Measurements from ENCODE around the gene SEC23IP.

Gene SEC23IP

GRCh38 chr10:119947300-119947699, 54.8 kb downstream of the SEC23IP start:
- DNase-seq, result no peak

DNA sequence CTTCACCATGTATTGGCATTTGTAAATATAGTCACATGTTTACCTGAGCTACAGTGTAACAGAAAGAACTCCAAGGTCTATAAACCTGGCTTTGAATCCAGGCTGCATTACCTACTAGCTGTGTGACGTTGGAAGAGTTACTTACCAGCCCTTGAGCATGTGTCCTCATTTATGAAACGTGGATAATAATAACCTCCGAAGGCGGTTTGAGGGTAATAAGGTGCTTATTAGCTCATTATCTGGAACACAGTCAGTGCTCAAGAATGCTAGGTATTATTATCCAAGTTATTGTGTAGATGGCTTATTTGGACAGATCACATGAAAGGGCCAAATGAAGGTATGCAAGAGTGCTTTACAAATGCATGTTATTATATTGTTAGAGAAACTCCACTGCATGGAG, 64.9 kb downstream of the SEC23IP start:
- DNase-seq, result no peak

DNA sequence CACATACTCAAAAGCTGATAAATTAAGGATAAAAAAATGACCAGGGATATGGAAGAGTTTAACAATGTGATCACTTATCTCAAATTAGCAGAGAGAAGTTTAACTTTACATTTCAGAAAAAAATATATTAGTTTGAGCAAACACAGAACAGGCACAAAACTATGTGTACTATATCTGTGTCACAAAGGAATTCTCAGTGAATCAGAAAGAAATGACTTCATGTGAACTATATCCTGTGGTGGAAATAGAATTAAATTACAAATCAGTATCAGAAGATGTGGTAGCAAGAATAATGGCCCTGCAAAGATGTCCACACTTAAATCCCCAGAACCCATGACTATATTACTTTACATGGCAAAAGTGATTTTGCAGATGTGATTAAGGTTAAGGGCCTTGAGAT, 70.3 kb downstream of the SEC23IP start:
- DNase-seq, result no peak

DNA sequence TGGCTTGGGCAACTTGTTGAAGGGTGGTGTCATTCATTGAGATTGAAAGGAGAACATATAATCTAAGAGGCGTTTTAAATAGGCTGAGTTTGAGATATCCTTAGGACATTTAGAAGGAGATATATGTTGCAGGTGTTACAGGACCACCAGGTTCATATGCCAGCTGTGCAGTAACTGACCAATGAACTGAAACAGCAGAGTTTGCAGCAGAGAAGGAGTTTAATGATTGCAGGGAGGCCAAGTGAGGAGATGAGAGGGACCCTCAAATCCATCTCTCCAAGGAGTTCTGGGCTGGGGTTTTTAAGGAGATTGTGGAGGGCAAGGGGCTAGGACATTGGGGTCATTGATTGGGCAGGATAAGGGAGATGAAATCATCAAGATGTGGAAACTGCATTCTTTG, 74.5 kb downstream of the SEC23IP start:
- DNase-seq, result no peak

DNA sequence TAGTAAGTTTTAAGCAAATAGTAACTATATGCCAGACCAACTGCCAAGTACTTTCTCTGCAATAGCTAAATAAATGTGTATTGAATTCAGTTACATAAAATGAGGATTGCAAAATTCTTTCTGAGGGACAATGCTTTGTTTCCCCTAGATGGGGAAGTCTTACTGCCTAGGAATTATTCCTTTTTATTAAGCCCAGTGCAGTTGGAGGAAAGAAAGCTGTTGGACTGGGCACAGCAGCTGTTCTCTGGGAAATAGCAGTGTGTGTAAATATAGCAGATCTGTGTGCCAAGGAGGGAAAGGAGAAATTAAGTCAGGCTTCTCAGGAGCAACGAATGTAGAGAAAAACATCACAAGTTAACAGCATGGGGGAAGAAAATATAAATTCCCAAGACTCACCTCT, 77.1 kb downstream of the SEC23IP start:
- no peak for DNase-seq

DNA sequence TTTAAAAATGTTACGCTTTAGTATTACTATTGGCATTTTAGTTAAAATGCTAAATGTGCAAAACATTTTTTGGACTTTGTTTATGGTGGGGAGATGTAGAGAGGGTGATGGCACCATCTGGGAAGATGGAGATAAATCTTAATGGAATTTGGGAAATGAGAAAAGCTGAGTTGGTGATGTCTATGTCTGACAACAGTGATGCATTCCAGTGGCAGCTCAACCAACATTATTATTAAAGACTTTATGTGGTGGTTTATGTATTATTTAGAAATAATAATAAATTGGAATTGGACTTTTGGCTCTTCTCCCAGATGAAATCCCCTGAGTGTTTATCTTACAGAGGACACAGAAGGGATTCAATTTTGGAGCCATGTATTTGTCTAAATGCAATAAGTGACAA, 77.6 kb downstream of the SEC23IP start:
- DNase-seq, result no peak

- DNase-seq, result no peak
Measured at GRCh38 chr10:119970963-119971362, 78.4 kb downstream of the SEC23IP start.

- DNase-seq, result no peak
Measured at GRCh38 chr10:119973281-119973680, 80.8 kb downstream of the SEC23IP start.

GRCh38 chr10:119976421-119976820, 83.9 kb downstream of the SEC23IP start:
- no peak for DNase-seq

GRCh38 chr10:119980956-119981750, 88.6 kb downstream of the SEC23IP start:
- no peak for DNase-seq

GRCh38 chr10:119981826-119982225, 89.3 kb downstream of the SEC23IP start:
- DNase-seq, result no peak

- no peak for DNase-seq
Measured at GRCh38 chr10:119988333-119988732, 95.8 kb downstream of the SEC23IP start.

DNA sequence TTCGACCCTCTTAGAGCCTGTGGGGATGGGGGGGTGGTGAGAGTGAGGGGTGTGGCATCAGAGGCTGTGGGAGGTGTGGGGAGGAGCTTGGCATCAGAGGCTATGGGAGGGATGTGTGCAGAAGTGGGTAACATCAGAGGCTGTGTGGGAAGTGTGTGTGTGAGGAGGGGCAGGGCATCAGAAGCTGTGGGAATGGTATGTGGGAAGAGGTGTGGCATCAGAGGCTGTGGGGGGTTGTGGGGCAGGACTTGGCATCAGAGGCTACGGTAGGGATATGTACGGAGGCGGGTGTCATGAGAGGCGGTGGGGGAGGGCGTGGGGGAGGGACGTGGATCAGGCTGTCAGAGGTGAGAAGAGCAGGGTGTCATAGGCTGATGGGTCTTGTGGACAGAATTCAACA, 97.4 kb downstream of the SEC23IP start:
- no peak for DNase-seq

- DNase-seq, result no peak
Measured at GRCh38 chr10:119991066-119991465, 98.5 kb downstream of the SEC23IP start.

DNA sequence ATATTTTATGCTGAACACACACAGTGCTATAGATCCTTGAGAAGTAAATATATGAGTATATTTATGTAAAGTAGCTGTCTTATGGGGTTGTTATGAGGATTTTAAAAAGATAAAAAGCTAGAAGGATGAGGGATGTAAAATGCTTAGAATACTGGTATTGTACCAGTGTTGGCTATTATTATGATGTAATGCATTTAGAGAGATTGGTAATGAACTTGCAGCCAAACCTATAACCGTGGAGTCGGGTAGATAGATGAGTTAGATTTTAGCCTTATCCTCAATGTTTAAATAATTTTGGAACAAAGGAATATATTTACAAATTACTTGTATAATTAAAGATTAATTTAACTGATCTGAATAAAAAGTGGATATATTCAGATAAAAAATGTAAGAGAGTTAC, 99.3 kb downstream of the SEC23IP start:
- no peak for DNase-seq
